Measurements from ENCODE around the gene TEN1.

TEN1 gene

DNA sequence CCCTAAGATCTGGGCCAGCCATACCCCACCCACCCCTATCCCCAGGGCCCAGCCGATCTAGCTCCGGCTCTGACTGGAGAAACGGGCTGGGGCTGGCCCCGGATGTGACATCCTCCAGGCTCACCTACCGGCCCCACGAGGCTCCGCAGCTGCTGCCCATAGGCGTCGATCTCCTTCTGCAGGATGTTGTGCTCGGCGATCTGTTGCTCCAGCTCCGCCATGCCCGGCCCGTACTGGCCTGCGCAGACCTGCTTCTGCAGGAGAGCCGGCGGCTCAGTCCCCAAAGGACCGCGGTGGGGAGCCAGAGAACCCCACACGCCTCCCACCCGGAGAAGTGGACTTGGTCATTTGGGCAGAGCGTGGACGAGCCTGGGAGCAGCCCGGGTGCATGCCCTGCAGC is 43.2 kb downstream of the TEN1 start:
- no peak overlapping the region for H3K4me3 ChIP-seq (ENCODE audit: low read length)
- no peak for TF ChIP-seq ZNF274 (IDR thresholded peaks at IDR 0.05; ENCODE audit: low read depth, low read length)

- H3K4me3 ChIP-seq (ENCODE audit: low read length) = no peak overlapping the region
- no peak for TF ChIP-seq ZNF274 (IDR thresholded peaks at IDR 0.05; ENCODE audit: low read depth, low read length)
Measured at GRCh38 chr17:76022973-76023899, 44.2 kb downstream of the TEN1 start.

DNA sequence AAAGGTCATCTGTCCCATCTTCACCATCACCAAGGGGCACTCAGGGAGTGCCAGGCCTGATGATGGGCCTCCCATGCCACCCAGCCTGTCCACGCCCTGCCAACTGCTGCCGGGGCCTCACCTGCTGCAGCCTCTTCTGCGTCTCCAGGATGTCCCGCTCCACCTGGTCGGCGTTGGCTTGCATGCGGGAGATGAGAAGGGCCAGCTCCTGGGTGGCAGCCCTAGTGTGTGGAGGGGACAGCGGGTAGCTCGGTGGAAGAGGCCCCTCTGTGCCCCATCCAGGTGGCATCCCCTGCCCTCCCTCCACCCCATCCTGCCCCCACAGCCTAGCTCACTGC is 44.8 kb downstream of the TEN1 start:
- no peak for TF ChIP-seq ZNF274 (IDR thresholded peaks at IDR 0.05; ENCODE audit: low read depth, low read length)
- no peak overlapping the region for H3K4me3 ChIP-seq (ENCODE audit: low read length)

DNA sequence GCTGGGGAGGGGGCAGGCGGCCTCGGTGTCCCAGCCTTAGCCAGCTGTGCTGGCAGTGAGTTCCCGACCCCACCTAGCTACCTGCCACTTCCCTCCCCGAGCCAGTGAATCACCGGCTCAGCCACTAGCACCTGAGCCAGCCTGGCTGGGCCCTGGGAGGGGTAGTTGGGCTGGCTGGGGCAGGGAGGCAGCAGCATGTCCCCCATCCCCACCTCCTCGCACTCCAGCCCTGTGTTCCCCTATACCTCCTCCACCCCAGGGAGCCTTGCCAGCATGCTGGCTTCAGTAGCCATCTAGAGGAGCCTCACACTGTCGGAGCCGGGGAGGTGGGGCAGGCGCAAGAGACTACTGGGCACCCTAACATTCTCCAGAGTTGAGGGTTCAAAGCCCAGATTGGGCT is 45.3 kb downstream of the TEN1 start:
- H3K4me3 ChIP-seq (ENCODE audit: low read length) = no peak overlapping the region
- no peak for TF ChIP-seq ZNF274 (IDR thresholded peaks at IDR 0.05; ENCODE audit: low read depth, low read length)

DNA sequence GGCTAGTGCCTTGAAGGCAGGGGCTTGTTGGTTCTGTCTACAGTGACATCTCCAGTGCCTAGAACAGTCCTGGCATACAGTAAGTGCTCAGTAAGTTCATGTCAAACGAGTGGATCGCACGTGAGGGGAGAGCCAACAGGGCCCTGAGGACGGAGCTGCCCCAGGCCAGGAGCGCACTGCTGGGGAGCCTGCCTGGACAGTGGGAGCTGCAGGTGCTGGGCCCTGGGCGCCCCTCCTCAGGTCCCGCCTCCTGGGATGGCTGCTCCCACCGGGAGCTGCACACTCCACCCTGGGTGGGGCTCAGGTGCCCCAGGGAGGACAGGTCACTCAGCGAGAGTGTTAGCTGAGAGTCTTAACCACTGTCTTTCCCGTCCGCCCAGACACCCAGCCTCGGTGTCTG is 46.3 kb downstream of the TEN1 start:
- no peak for TF ChIP-seq ZNF274 (IDR thresholded peaks at IDR 0.05; ENCODE audit: low read depth, low read length)

GRCh38 chr17:76026714-76027158 is 47.7 kb downstream of the TEN1 start:
- no peak for TF ChIP-seq ZNF274 (IDR thresholded peaks at IDR 0.05; ENCODE audit: low read depth, low read length)
- no peak overlapping the region for H3K4me3 ChIP-seq (ENCODE audit: low read length)

More for the DNA sequence above, 46.3 kb downstream of the TEN1 start:
- no peak overlapping the region for H3K4me3 ChIP-seq (ENCODE audit: low read length)

GRCh38 chr17:76027159-76027839 is 48.3 kb downstream of the TEN1 start, which contains the start of gene EVPL:
EVPL (minus strand) TSS chr17:76027306; CDS start chr17:76027198, 108 bp downstream.
- no peak within 1 kb of the TSS for H3K4me3 ChIP-seq (ENCODE audit: low read length)
- no peak for TF ChIP-seq ZNF274 (IDR thresholded peaks at IDR 0.05; ENCODE audit: low read depth, low read length)

- no peak for TF ChIP-seq ZNF274 (IDR thresholded peaks at IDR 0.05; ENCODE audit: low read depth, low read length)
- H3K4me3 ChIP-seq (ENCODE audit: low read length) = no peak overlapping the region
Measured at GRCh38 chr17:76032073-76032779, 53.2 kb downstream of the TEN1 start.

- TF ChIP-seq ZNF274 (IDR thresholded peaks at IDR 0.05; ENCODE audit: low read depth, low read length) = no peak
- no peak overlapping the region for H3K4me3 ChIP-seq (ENCODE audit: low read length)
Measured at GRCh38 chr17:76032780-76033108, 53.7 kb downstream of the TEN1 start.

DNA sequence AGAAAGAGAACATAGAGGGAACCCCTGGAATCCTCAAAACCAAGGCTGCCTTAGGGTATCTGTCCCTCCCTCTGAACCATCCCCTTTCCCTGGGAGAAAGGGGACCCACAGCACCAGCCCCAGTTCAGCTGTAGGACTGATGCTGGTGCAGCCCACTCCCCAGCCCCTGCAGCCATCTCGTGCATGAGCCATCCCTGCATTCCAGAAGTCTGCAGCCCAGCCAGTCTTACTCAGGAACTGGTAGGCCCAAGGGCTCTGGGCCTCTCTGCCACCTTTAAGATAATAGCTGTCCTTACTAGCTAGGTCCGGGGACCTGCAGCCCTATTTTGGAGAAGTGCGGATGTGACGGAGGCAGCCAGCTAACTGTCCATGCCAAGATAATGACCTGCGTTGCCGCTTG is 54.1 kb downstream of the TEN1 start:
- no peak for TF ChIP-seq ZNF274 (IDR thresholded peaks at IDR 0.05; ENCODE audit: low read depth, low read length)
- H3K4me3 ChIP-seq (ENCODE audit: low read length) = no peak overlapping the region

DNA sequence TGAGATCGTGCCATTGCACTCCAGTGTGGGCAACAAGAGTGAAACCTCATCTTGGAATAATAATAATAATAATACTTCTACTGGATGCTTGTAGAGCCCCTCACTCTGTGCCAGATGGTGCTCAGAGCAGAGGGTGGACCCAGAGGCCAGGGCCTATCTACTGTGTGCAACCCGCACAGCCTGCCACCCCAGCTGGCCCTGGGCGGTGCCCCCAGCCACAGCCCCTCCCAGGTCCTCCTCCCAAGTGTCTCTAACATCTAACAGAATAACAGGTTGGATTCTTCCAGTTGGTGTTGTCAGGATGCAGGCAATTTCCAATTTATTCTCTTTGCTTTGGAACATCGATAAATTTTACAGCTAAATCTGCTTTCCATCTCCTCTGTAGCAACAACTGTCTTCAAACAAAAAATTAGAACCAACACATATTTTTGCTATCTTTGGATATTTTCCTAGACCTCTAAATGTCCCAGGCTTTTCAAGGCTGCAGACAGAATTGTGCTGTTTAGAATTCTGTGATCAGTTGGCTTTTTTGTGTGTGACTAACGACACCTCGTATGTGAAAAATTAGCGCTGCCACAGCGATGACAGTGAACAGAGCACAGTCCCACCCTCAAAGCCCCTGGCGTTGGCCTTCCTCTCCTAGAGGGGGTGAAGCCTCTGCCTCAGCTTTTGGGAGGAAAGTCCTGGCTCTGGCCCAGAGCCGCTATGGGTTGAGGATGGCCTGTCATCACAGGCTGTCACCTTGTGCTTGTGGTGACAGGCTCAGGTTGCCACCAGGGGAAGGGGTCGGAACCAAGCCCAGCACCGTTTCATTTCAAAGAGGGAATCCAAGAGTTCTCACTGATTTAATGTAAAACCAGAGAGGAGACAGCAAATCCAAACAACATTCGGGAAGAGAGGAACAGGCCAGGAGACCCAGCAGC is 55.6 kb downstream of the TEN1 start:
- no peak overlapping the region for H3K4me3 ChIP-seq (ENCODE audit: low read length)
- no peak for TF ChIP-seq ZNF274 (IDR thresholded peaks at IDR 0.05; ENCODE audit: low read depth, low read length)

- no peak for TF ChIP-seq ZNF274 (IDR thresholded peaks at IDR 0.05; ENCODE audit: low read depth, low read length)
- H3K4me3 ChIP-seq (ENCODE audit: low read length) = no peak overlapping the region
Measured at GRCh38 chr17:76036497-76037261, 57.6 kb downstream of the TEN1 start.

DNA sequence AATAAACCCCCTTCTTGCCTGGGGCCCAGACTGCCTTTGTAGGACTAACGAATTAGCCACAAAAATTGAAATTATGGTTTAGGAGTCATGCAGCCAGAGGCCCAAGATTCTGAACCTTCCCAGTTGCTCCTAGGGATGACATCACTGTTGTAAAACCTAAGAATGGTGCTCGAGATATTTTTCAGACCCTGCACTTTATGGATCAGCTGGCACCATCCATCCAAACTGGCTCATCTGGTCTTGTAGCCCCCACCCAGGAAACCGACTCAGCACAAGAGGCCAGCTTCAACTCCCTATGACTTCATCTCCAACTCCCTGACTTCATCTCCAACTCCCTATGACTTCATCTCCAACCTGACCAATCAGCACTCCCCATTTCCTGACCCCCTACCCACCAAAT is 59.0 kb downstream of the TEN1 start:
- no peak for TF ChIP-seq ZNF274 (IDR thresholded peaks at IDR 0.05; ENCODE audit: low read depth, low read length)
- H3K4me3 ChIP-seq (ENCODE audit: low read length) = no peak overlapping the region
